Measurements from ENCODE around the gene MYOM1.

The MYOM1 gene

DNA sequence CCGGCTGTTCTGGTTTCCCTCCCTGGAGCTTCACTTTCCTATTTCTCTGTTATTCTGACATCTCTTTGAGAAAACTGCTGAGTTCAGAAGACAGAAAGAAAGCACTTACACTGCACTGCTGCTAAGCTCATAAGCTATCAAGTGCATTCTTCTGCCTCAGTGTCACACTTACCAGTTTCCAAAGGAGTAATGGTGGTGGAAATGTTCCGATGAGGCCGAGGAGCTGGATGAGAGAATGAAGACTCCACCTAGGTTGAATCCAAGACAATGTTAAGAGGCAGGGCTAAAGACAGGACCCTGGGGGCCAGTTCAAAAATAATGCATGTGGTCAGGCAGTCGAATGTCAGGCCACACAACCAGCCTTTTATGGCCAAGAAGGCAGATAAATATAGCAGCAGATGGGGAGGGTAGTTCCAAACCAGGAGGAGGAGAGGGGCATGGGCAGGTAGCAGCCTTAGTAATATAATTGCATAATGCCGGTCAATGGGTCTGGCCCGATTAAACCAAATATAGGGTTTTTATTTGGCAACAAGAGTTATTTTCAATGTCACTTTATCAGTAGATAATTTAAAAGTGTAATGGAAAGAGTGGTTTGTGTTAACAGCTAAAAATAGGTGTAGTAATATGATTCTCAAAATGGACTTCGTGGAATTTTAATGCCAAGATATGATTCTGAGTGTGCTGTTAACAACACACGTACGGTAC is at the start of gene MYOM1:
Gene MYOM1, minus strand, starts transcription at position 338 of the 705 bp plus-strand sequence. CDS start 4,745 bp downstream, outside the sequence.
- DNase-seq (ENCODE audit: low spot score), result no peak

DNA sequence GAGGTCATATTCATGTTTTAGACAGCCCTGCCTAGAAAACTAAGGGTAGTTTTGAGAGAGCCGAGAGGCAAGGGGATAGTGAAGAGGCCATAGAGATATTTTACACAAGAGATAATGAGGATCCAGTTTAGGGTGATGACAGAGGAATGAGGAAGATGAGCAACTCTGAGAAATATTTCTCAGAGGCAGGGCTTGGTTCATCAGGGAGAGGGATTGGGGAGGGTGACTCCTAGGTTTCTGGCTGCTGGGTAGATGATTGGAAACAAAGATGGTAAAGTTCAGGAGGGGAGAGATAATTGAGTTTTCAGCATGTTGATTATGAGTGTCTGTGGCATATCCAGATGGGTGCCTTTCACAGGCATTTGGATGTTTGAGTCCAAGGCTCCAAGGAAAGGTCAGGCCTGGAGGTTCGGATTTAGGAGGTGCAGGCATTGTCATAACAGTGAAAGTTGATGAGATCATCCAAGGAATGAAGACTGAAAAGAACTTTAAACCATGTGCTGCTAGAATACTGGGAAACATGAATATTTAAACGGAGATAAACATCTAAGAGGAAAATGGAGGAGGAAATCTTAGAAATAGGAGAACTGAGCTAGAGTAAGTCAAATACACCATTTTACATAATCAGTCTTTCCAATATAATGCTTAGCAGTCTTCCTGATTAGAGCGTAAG is 49.6 kb upstream of the MYOM1 start:
- no peak for DNase-seq (ENCODE audit: low spot score)

DNA sequence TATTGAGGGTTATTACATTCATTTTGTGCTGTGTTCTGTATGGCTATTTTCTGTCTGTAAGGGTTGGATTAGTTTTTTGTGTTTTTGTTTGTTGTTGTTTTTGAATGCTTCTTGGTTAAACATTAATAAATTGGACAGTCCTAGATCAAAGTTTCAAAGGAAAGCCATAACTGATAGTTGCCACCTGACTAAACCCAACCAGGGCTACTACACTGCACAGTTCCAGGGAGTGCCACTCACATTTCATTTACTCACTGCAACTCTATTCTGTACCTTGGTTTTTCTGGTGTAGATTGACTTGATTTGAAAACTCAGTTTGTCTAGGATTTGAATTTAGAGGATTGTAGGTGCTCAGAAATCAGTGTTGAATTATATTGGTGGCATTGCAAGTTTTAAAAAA is 48.5 kb upstream of the MYOM1 start:
- no peak for DNase-seq (ENCODE audit: low spot score)

DNA sequence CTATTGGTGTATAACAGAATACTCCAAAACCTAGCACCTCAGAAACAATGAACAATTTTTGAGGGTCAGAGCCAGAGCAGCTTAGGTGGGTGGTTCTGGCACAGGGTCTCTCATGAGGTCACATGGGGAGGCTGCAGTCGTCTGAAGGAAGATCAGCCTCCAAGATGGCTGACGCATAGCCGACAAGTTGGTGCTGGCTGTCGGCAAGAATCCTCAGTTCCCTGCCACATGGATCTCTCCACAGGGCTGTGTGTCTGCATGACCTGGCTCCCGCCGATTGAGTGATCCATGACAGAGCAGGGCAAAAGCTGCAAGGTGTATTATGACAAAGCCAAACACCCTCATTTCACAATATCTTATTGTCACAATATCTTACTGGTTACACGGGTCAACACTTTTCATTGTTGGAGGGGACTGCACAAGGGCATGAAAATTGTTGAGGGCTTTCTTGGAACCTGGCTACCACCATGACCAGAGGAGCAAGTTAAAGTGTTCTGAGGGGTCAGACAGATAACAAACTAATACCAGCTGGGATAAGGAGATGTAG is 46.4 kb upstream of the MYOM1 start:
- DNase-seq (ENCODE audit: low spot score), result no peak

DNA sequence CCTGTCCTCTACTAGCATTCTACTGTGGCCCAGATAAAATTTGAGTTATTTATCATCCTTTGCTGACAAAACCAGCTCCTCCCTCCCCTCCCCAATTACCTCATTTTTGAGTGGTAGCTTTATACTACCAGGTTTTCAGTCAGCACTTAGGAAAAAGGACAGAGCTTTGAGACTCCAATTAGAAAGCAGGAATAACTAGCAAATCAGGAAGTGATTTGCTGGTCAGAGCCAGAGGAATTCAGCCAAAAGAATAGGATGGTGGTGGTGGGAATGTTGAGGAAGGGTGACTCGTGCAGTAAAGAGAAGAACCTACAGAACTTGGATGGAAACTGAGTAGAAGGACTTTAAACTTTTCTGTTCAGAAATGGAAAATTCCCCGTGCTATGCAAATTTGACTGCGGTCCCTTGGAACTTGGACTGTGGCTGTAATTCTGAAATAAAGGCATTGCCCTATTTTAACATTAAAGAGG is 45.8 kb upstream of the MYOM1 start:
- DNase-seq (ENCODE audit: low spot score), result no peak

DNA sequence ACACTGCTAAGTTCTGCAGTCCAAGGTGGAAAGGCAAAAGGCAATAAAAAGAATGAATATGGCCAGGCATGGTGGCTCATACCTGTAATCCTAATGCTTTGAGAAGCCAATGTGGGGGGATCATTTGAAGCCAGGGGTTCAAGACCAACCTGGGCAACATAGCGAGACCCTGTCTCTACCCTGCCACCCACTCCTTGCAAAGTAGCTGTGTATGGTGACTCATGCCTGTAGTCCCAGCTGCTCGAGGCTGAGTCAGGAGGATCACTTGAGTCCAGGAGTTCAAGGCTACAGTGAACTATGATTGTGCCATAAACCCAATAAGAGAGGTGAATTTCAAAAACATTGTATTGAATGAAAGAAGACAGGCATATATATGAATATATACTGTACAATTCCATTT is 44.6 kb upstream of the MYOM1 start:
- DNase-seq (ENCODE audit: low spot score), result no peak

DNA sequence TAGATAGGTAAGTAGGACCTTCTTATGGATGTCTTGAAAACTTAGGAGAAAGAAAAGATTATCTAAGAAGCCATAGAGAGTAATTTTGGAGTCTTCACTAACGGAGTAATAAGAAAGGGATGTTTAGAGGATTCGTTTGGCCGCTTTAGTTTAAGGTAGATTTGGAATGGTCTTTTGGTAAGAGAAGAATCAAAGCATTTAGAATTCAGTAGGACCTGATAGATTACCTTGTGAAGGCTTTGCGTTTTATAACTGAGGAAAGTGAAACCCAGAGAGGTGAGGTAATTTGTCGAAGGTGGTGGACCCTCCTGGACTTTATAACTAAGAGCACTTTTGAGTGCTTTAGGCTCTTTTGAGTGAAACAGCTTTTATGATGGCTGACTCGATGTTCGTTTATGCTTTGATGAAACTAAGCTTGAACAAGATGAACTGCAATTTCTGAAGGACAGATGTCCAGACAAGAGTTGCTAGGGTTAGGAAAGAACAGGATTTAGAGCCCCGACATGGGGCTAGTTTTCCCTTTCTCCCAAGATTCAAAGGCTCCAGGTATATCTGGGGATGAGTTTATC is 43.4 kb upstream of the MYOM1 start:
- DNase-seq (ENCODE audit: low spot score), result no peak

DNA sequence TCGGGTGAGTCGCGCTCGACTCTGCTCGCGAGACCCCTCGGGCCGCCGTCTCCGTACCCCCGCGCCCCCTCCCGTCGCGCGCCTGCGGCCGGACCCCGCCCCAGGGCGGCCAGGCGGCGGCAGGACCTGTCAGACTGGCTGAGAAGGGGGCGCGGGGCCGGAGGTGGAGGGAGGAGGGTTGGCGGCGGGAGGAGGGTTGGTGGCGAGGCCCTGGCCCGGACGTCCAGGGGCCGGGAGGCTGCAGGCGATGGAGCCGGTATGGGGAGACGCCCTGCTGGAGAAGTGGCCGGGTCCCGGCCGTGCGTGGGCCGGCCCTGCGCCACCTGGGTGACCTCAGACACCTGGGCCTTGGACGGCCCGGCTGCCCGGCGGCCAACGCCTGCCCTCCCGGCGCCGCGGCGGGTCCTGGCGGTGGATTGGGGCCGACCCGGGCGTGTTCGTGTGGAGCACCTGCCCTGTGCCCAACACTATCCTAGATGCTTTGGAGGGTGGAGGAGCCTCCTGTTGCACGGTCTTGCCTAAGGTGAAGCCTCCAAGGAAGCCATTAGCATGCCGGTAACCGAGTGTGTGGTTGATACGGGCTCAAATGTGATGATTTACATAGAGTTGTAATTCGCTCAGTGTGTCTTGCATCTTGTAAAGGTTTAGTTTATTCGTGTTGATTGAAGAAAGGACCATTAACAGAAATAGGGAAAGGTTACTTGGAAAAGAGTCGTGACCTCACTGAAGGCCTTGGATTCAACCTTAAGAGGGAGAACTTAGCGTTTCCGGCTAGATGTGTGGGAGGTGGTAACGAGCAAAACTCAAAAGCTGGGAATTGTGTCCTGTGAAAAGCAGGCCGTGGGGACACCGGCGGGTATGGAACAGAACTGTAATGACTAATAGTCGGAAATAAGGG is 42.7 kb upstream of the MYOM1 start:
- DNase-seq (ENCODE audit: low spot score), result no peak

DNA sequence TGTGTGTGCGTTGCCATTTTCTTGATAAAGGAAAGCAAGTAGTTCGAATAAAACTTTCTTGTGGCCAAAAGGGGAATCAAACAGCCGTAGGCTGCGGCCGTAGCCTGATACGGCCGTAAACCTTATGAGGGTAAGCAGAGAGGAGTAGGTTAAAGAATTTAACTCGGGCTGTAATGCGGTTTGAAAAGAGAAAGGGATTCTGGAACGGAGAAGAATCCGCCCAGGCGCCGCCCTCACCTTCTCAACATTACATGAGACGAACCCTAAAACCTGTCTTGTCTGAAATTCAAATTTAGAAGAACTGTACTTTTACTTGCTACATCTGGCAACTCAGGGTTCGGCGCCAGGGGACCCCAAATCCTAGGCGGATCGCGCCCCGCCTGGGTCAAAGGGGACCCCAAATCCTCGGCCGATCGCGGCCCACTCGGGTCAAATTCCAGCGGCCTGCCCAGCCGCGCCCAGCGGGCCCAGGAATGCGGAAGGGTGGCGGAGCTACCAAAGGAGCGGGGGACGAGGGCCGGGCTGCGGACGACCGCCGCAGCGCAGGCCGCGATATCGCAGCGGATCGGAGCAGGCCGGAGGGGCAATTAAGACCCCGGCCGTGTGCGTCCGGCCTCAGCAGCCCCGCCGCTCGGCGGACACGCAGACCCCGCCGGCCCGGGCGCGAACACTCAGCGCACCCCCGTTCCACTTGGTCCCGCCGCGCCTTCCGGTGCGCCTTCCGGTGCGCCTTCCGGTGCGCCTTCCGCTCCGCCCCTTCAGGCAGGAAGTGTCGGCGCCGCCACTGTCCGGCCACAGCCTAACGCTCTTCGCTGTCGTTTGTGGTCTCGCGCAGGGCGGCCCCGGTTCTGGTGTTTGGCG is 41.8 kb upstream of the MYOM1 start, which contains the start of gene MYL12B:
Gene MYL12B, plus strand, starts transcription at position 761 of the 861 bp plus-strand sequence. CDS start 10,766 bp downstream, outside the sequence.
- peak; percentile 76 for DNase-seq (ENCODE audit: low spot score)

DNA sequence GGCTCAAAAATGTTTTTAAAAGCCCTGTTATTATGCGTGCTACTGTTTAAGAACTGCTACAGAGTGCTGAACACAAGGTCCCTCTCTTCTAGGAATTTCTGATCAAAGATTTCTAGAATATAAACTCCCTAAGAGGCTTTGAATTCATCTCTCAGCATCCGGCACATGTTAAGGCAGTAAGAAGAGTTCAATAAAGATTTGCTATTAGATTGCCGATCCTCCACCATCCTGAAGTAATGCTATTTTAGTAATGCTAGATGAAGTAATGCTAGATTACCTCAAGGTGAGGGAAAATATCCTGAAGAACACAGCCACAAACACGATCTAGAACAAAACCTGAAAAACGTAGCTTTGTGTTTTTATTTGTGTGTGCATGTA is 41.2 kb upstream of the MYOM1 start:
- no peak for DNase-seq (ENCODE audit: low spot score)

DNA sequence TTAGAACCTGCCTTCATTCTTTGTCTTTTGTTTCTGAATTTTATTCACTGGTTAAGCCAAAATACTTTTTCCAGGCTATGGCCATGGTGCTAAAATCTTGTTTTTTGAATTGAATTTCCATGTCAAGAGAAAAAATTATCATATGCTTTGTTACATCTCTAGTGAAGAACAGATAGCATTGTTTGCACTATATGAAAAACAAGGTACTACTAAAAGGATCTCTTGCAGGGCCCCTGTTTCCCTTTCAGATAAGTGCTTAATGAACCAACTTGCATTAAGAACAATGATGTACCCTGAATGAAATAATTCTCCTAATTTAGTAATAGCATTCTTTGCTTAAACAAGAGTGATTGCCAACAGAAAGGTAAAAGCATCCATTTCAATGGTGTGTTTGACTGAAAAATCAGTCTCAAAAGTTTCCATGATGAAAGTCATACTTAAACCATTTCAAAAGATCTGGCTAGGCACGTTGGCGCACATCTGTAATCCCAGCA is 37.9 kb upstream of the MYOM1 start:
- DNase-seq (ENCODE audit: low spot score), result no peak

DNA sequence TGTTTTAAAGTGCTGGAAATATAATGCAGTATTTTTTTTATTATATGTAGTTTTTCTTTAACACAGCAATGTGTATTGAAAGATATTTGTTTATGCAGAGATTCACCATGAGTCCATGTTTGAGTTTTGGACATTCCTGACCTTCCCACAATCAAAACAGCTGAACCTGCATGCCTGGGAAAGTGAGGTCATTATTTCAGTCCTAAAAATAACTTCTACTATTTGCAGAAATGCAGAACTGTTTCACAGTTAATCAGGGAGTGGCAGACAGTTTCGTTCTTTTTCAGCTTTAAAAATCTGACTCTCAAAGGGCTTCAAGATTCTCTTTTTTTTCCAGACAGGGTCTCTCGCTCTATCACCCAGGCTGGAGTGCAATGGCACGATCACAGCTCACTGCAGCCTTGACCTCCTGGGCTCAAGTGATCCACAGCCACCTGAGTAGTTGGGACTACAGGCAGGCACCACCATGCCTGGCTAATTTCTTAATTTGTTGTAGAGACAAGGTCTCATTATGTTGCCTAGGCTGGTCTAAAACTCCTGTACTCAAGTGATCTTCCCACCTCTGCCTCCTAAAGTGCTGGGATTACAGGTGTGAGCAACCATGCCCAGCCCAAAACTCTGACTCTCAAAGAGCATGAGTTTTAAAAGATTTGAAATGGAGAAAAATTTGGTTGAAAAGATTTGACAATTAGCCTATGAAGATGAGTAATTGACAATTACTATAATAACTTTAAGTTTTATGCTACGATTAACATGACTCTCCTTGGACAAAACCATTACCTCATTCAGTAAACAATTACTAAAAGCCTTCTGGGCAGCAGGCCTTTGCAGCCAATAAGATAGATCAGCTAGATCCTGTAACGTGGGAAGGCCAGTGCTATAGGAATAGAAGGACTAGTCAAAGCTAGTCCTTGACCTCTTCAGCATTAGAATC is 37.2 kb upstream of the MYOM1 start:
- DNase-seq (ENCODE audit: low spot score), result no peak

DNA sequence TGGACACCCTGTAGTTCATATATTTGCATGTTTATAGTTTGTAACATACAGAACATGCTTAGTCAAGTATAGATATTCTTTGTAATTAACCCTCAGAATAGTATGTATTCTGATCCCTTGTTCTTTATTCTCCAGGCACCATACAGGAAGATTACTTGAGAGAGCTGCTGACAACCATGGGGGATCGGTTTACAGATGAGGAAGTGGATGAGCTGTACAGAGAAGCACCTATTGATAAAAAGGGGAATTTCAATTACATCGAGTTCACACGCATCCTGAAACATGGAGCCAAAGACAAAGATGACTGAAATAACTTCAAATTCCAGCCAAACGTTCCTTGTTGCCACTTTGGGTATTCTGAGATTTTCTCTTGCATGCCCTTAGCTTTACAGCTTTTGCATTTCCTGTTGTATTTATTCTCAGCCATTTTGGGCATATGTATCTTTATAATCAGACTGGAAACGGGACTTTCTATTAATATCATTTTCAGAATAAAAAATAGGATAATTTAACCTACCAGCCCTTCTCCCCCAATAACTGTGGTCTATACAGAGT is 35.9 kb upstream of the MYOM1 start:
- DNase-seq (ENCODE audit: low spot score), result no peak

DNA sequence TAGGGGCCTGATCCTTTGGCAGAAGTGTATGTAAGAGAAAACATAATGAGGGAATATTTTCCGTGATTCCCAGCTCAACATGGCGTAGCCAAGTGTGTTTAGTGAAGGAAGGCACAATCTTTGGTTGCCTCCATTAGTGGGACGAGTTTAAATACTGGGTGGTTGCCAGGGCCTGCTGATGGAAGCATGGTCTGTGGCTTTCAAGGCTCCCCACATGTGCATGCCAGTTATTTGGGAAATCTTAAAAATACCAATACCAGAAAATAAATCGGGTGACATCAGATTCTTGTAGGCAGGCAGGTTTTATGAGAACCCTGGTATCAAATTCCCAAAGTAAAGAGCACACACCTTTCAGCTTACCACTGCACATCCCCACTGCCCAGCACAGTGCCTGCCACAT is 35.0 kb upstream of the MYOM1 start:
- DNase-seq (ENCODE audit: low spot score), result no peak

DNA sequence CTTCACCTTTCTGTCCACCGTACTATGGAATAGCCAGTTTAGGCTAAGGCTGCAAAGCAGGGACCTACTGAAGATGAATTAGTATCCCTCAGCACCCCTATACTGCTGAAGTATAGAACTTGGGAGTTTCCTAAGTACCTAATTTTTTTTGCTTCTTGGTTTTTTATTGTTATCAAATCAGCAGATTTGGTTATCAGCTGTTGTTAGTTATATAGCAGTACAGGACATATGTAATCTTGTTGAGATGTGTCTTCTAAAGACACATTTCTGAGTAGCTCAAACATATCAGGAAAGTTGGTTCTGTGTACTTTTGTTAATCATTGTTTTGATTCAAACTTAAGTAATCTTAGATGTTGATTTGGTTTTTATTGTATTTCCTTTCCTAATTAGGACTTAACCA is 33.1 kb upstream of the MYOM1 start:
- DNase-seq (ENCODE audit: low spot score), result no peak

DNA sequence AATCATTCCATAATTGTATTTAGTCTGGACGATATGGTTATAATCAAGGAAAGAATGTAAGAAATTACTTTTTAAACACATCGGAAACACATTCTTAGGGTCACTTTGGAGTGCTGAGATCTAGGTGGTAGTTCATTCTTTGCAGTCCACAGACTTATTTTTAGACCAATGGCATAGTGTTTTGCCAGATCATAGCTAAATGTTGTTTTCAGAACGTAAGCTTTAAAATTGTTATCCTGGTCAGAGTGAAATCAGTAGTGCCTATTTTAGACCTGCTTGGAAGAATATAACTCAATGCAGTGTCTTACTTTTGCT is 32.2 kb upstream of the MYOM1 start:
- DNase-seq (ENCODE audit: low spot score), result no peak

DNA sequence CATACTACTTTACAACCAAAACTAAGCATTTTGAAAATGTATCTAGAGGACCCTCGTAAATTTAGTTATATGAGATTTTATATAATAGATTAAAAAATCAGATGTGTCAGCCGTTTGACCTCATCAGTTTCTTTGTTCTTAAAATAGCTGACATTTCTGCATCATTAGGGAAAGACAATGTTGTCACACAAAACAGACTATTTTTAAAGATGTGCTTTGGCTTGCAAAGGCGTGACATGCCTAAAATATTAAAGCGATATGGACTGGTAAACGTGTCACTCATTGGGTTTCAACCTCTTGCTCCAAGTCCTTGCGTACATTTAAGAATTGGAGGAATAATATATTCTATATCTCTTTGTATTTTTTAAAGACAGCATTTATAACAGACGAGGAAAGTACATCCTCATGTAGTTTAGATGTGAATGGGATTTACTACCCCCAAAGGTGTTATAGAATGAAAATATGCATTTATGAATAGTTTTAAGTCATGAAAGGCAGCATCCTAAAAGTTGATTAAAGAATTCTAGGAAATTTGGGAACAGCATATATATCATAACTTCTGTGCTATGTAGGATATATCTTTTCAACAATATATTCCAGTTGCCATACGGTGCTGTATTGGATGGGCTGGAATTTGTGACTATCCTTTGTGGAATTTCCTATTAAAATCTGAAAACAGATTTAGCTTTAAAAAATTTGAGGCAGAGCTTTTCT is 31.6 kb upstream of the MYOM1 start:
- DNase-seq (ENCODE audit: low spot score), result no peak

DNA sequence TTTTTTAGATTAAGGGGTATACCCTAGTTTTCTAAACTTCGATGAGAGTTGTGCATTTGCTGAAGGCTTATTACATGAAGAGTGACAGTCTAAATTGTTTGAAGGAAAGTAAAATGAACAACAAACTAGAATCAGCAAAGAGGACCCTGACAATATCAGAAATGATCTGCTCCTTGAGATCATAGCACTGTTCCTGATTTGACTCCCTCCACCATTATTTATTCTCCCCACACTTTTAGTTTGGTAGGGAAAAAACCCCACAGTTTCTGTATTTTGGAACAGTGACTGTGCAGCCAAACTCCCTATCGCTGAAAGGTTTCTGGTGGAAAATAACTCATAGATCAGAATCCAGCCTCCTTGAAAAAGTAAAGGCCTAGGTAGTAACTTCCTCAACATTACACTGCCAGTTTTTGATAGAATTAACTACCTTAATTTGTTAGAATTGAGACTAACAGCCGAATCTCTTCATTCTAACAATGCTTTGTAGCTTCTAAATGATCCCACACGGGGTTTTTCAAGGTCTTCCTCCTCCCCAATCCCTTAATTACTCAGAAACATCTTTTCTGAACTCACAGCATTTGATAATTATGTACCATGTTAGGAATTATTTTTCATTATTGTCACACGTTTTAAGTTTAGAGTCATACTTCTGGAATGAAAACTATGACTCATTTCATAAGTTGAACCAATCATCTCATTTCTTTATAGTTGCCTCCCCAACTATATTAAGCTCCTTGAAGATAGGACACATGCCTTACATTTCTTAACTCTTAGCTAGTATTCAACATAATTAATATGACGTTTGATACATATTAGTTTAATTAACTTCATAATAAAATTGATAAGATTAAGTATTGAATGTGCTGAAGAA is 30.7 kb upstream of the MYOM1 start:
- no peak for DNase-seq (ENCODE audit: low spot score)

Data from globus pallidus (tissue), 1 donor.